ENCODE results near the gene DHDDS.

The DHDDS gene

DNA sequence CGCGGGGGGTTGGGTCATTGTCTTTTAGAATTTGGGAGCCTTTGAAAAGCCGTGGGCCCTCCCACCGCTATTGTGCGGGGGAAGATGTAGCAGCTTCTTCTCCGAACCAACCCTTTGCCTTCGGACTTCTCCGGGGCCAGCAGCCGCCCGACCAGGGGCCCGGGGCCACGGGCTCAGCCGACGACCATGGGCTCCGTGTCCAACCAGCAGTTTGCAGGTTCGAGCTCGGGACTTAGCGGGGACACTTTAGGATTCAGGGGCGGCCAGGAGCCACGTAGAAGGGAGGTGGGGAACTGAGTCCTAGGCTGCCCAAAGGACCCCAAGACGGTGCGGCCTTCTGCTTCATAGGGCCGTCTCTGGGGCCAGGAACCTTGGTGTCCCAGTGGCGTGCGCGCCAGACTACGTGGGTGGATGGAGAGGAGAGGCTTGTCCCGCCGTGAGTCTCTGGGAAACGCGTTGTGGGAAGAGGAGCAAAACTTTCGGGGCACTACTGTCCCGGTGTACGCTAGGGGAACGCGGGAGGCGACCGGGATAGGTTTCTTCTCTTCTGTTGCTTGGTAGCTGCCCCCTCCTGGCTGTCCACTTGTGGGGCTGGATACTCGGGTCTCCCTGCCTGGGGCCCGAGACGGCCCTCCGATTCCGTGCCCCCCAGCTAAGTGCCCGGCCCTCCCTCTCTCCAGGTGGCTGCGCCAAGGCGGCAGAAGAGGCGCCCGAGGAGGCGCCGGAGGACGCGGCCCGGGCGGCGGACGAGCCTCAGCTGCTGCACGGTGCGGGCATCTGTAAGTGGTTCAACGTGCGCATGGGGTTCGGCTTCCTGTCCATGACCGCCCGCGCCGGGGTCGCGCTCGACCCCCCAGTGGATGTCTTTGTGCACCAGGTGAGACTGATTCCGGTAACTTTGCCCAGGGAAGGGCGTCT lies 21.2 kb upstream of the DHDDS start, which contains the start of gene LIN28A:
Gene LIN28A, plus strand, starts transcription at position 112 of the 918 bp plus-strand sequence. Its CDS starts 75 bp downstream, at position 187.
- H3K4me1 Mint-ChIP-seq: peaks cover 25% of the 10 kb centered on the region
- H3K9me3 Mint-ChIP-seq: no peaks in the 10 kb centered on the region
- peaks cover 31% of the 10 kb centered on the region for H3K27me3 Mint-ChIP-seq
- no peaks in the 10 kb centered on the region for H3K36me3 Mint-ChIP-seq
- peak within 1 kb of the TSS; percentile 30 for H3K27ac Mint-ChIP-seq
- H3K4me3 Mint-ChIP-seq: peak within 1 kb of the TSS; percentile 1

DNA sequence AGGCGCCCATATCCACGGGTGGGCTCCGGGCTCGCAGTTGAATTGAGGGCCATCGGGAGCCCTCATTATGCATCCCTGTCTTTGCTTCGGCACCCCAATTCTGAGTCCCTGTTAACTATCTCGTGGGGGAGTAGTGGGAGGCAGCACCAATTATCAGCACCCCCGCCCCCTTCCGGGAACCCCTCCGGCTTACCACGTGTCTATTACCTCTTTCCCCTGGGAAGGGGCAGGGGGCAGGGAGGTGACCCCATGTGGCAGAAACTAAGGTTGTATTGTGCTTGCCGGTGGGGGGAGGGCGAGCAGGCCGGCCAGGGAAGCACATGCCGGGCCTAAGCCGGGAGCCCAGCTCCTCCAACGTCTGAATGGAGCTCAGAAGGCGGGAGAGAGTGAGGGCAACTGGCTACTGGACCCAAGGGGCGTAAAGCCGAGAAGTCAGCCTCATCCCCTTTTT lies 20.5 kb upstream of the DHDDS start:
- no peaks in the 10 kb centered on the region for H3K36me3 Mint-ChIP-seq
- H3K27ac Mint-ChIP-seq: no peak overlapping the region
- H3K4me1 Mint-ChIP-seq: peaks cover 25% of the 10 kb centered on the region
- no peak overlapping the region for H3K4me3 Mint-ChIP-seq
- no peaks in the 10 kb centered on the region for H3K9me3 Mint-ChIP-seq
- peaks cover 31% of the 10 kb centered on the region for H3K27me3 Mint-ChIP-seq

DNA sequence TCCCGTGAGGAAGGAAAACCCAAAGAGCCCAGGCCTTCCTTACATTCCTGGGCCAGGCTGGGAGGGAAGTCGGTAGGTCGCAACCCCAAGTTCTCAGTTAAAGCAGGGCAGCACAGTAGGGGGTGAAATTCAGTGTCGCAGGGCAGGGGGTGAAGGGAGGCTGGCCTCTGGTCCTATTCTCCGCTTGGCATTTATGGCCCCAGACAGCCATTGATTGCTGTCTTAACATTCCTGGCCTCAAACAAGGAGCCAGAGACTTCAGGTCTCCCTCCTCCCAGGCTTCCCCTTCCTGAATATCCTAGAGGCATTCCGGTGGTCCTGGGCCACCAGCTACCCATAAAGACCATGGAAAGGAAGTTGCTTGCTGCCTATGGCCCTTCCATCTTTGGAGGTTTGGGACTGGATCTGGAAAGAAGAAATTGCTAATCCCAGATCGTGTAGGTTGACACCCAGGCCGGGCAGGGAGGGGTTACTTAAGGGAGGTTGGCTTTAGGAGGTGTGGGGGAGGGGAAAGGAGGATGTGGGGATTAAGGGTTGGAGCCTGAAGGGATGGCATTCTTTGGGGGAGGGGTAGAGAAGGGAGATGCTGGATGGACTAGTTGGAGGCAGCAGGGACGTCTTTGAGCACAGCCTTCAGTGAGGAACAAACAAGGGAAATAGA lies 19.8 kb upstream of the DHDDS start:
- H3K9me3 Mint-ChIP-seq: no peaks in the 10 kb centered on the region
- H3K27ac Mint-ChIP-seq: peak overlapping the region; percentile 2
- no peaks in the 10 kb centered on the region for H3K36me3 Mint-ChIP-seq
- H3K27me3 Mint-ChIP-seq: peaks cover 31% of the 10 kb centered on the region
- no peak overlapping the region for H3K4me3 Mint-ChIP-seq
- peaks cover 25% of the 10 kb centered on the region for H3K4me1 Mint-ChIP-seq

GRCh38 chr1:26413031-26413430 lies 19.1 kb upstream of the DHDDS start:
- H3K4me3 Mint-ChIP-seq: no peak overlapping the region
- H3K36me3 Mint-ChIP-seq: no peaks in the 10 kb centered on the region
- H3K27me3 Mint-ChIP-seq: peaks cover 31% of the 10 kb centered on the region
- H3K4me1 Mint-ChIP-seq: peaks cover 25% of the 10 kb centered on the region
- no peaks in the 10 kb centered on the region for H3K9me3 Mint-ChIP-seq
- no peak overlapping the region for H3K27ac Mint-ChIP-seq

DNA sequence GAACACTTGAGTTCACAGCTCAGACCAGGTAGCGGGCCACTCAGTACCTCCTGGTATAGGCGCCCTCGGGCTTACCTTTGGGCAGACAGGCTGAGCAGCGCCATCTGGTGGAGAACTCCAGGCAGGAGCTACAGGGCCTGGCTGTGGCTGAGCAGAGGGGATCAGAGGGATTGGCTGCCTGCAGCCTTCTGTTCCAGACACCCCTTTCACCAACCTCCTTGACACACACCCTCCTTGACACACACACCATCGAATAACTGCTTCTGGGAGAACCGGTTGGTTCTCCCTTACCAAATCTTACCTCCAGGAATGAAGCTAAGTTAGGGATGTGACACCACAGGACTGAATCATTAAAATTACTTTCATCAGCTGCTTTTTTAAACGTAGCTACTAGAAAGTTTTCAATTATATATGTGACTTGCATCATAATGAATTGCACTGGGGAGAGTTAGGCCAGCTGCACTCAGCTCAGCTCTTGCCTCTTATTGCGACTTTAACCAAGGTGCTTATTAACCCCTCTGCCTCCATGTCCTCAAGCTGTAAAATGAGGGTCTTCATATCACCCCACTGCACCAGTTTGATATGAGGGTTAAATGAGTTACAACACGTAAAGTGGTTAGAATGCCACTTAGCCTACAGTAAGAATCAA lies 14.9 kb upstream of the DHDDS start:
- Mint-ChIP-seq H3K4me1 (no peaks in the 10 kb centered on the region), H3K4me3 (no peak overlapping the region), H3K9me3 (no peaks in the 10 kb centered on the region), H3K36me3 (no peaks in the 10 kb centered on the region), H3K27me3 (peaks cover 12% of the 10 kb centered on the region), H3K27ac (no peak overlapping the region)

GRCh38 chr1:26418865-26419349 lies 13.2 kb upstream of the DHDDS start:
- Mint-ChIP-seq H3K27ac (no peak overlapping the region), H3K36me3 (no peaks in the 10 kb centered on the region), H3K9me3 (no peaks in the 10 kb centered on the region), H3K4me3 (no peak overlapping the region), H3K4me1 (no peaks in the 10 kb centered on the region), H3K27me3 (peaks cover 6% of the 10 kb centered on the region)

DNA sequence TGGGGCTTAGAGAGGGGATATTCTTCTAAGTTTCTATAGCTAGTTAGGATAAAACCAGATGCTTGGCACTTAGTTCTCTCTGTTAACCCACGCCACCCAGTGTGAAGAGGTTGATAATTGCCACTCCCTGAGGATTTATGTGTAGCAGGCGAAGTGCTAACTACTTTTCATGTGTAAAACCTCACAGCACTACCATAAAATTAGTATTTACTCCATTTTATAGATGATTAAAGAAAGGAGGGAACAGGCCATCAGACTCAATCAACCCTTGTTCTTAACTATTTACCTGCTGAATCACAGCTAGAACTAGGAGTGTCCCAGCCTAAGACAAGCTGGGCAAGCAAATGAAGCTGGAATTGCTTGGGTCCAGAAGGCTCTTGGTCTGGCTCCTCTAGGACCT lies 12.6 kb upstream of the DHDDS start:
- peaks cover 4% of the 10 kb centered on the region for H3K27me3 Mint-ChIP-seq
- H3K27ac Mint-ChIP-seq: no peak overlapping the region
- H3K4me1 Mint-ChIP-seq: no peaks in the 10 kb centered on the region
- H3K36me3 Mint-ChIP-seq: no peaks in the 10 kb centered on the region
- H3K4me3 Mint-ChIP-seq: no peak overlapping the region
- no peaks in the 10 kb centered on the region for H3K9me3 Mint-ChIP-seq

DNA sequence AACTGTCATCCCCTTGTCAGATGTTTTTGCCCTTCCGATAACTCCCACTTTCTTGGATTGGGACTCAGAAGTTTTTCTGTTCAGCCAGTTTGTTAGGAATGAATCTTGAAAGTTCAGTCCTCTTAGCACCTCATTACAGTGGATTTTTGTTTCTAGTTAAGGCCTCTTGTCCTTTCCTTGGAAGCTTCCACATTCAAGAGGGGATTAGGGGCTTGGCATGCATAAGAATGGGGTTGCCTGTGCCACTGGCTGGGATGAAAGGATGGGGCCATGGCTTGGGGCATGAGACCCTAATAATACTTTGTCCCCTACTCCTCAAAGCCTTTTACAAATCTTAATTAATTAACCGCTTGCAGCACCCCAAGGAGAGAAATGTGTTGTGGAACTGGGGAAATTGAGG lies 2.4 kb upstream of the DHDDS start:
- Mint-ChIP-seq H3K27ac (no peak overlapping the region), H3K36me3 (peaks cover 3% of the 10 kb centered on the region), H3K9me3 (no peaks in the 10 kb centered on the region), H3K27me3 (peaks cover 1% of the 10 kb centered on the region), H3K4me3 (no peak overlapping the region), H3K4me1 (peaks cover 25% of the 10 kb centered on the region)

DNA sequence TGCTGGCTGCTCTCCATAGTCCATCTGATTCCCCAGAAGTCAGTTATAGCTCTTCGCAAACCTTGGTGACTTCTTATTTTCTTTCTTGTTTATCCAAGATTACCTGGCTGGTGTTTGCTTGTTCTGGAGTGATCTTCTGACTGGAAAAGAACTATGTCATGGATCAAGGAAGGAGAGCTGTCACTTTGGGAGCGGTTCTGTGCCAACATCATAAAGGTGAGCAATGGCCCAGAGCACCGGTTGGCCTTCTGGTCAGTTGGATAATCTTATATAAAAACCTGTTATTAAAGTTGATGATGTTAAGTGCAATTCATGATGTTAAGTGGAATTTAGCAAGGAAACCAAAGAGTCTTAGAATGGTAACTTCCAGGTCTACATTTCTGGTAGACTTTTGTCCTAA lies 672 bp downstream of the DHDDS start:
- H3K27ac Mint-ChIP-seq: no peak overlapping the region

GRCh38 chr1:26434161-26434752 lies 2.1 kb downstream of the DHDDS start:
- Mint-ChIP-seq H3K9me3 (no peaks in the 10 kb centered on the region), H3K36me3 (peaks cover 8% of the 10 kb centered on the region), H3K4me3 (no peak overlapping the region), H3K4me1 (peaks cover 25% of the 10 kb centered on the region), H3K27me3 (no peaks in the 10 kb centered on the region), H3K27ac (no peak overlapping the region)

More for the DNA sequence above, 672 bp downstream of the DHDDS start:
- Mint-ChIP-seq H3K4me3 (peak overlapping the region; percentile 99), H3K36me3 (peaks cover 3% of the 10 kb centered on the region), H3K9me3 (no peaks in the 10 kb centered on the region), H3K27me3 (no peaks in the 10 kb centered on the region), H3K4me1 (peaks cover 25% of the 10 kb centered on the region)

- Mint-ChIP-seq H3K4me3 (no peak overlapping the region), H3K9me3 (no peaks in the 10 kb centered on the region), H3K36me3 (peaks cover 18% of the 10 kb centered on the region), H3K27ac (no peak overlapping the region), H3K27me3 (no peaks in the 10 kb centered on the region), H3K4me1 (peaks cover 9% of the 10 kb centered on the region)
Observed at GRCh38 chr1:26438041-26438440, 5.9 kb downstream of the DHDDS start.

- Mint-ChIP-seq H3K4me3 (no peak overlapping the region), H3K36me3 (peaks cover 18% of the 10 kb centered on the region), H3K9me3 (no peaks in the 10 kb centered on the region), H3K27ac (no peak overlapping the region), H3K27me3 (no peaks in the 10 kb centered on the region), H3K4me1 (no peaks in the 10 kb centered on the region)
Observed at GRCh38 chr1:26440259-26440658, 8.1 kb downstream of the DHDDS start.

- Mint-ChIP-seq H3K36me3 (peaks cover 13% of the 10 kb centered on the region), H3K9me3 (no peaks in the 10 kb centered on the region), H3K27ac (no peak overlapping the region), H3K4me1 (no peaks in the 10 kb centered on the region), H3K4me3 (no peak overlapping the region), H3K27me3 (no peaks in the 10 kb centered on the region)
Observed at GRCh38 chr1:26449868-26450267, 17.7 kb downstream of the DHDDS start.

DNA sequence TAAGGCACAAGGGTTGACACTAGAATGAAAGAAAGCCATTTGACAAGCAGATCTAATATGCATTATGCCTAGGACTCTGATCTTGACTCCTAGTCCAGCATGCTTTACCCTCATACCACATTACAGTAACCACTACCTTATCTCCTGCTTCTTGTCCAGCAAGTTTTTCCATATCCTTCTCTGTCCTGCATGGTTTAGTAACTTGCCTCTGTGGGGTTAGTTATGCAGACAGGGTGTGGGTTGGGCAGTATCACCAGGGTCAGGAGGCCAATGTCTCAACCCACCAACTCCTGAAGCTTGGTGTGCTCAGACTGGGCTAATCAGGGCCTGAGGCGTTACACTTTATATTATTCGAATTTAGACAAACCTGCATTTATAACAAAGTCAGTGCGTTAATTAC lies 18.8 kb downstream of the DHDDS start:
- Mint-ChIP-seq H3K4me3 (no peak overlapping the region), H3K27ac (no peak overlapping the region), H3K9me3 (no peaks in the 10 kb centered on the region), H3K27me3 (no peaks in the 10 kb centered on the region), H3K4me1 (no peaks in the 10 kb centered on the region), H3K36me3 (peaks cover 11% of the 10 kb centered on the region)

GRCh38 chr1:26452459-26453183 lies 20.5 kb downstream of the DHDDS start:
- Mint-ChIP-seq H3K9me3 (no peaks in the 10 kb centered on the region), H3K27me3 (no peaks in the 10 kb centered on the region), H3K36me3 (peaks cover 7% of the 10 kb centered on the region), H3K27ac (no peak overlapping the region), H3K4me1 (no peaks in the 10 kb centered on the region), H3K4me3 (no peak overlapping the region)

All from activated naive CD4-positive, alpha-beta T cell treated with anti-CD3 and anti-CD28 coated beads, Interleukin-2, amount 50 U/mL, for 24 hours (primary cell).